HG02885 (cell line): ENCODE measurements around the gene NUDT5.
"Not testable (repeated sequence)": the region's sequence is repeated elsewhere in the genome, so short reads cannot be mapped to it uniquely, and the experiment has no call there.

ENCODE experiments used
- ATAC-seq: cut with Tn5 transposase; IDR thresholded peaks from one replicate; pipeline ENCODE4 v1.9.1; 2021; ENCODE audit warnings: mild to moderate bottlenecking; ENCODE audit not compliant: unreplicated experiment, poor library complexity

The NUDT5 gene

DNA sequence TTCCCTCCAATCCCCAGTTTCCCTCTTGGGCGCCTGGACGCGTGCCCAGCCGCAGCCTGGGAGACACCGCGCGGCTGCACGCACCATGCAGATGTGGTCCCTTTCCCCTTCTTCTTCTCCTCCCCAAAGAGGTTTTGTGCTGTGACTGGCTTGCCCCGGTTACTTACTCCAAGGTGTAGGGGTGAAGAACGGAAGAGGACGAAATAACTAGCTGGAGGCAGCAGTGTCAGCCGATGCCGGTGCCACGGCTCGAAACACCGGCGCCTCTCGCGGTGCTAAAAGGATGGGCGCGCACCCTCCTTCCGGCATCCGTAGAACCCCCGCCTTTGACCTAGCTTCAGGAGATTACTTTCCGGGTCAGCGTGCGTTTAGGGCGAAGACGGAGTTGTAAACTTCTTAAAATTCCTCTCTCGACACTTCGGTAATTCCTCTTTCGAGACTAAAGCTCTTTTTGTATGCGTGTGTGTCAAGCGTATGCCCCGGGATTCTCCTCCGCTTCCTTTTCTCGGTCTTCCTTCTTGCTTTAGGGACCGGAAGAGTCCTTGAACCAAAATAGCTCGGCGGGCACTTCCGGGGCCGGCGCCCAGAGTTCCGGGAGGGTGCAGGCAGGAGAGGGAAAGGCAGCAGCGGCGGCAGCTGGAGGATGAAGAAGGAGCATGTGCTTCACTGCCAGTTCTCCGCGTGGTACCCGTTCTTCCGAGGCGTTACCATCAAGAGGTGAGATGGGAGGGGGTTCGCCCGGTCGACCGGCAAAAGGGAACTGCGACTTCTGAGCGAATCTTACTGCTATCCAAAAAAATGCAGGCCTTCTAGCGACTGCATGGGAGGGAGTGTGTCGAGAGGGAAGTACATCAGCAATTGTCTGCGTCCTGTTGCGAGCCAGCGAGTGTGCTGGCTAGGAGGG is at the start of gene NUDT5, which contains the start of gene CDC123:
NUDT5 (minus strand) TSS at position 289 of the 904 bp plus-strand sequence. CDS start 9,600 bp downstream, outside the sequence.
CDC123 (plus strand) TSS at position 586 of the 904 bp plus-strand sequence; CDS start at position 644, 58 bp downstream.
- peak; percentile 92 for ATAC-seq

DNA sequence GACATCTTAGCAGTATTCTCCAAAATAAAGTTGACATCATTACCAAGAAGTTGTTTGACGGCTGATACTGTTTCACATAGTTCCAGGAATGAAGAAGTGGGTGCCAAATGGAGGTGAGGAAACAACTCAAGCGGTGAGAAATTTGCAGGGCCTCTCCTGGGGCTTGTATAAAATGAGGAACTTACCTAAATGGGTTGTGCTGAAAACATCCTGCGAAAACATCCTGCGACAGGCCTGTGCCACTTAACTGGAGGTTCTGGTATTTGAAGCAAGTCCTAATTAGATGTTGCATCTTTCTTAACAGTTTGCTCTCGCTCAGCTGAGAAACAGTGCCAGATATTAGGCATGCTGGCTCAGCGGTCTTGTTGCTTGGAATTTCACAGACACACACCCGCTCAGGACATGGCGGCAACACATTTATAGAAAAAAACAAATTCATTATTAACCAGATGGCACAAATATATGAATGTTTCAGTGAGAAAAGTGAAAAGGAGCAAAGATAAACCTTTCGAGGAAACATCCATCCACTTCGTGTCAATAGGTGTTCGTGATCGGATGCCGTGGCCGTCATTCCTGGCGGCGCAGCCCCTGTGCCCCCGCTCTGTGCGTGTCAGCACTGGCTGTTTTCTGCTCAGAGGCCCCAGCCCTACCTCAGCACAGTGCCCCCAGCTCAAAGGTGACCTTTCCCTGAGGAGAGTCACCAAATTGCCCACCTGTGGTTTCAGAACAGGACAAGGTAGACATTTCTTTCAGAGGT is 48.4 kb upstream of the NUDT5 start:
- no peak for ATAC-seq

DNA sequence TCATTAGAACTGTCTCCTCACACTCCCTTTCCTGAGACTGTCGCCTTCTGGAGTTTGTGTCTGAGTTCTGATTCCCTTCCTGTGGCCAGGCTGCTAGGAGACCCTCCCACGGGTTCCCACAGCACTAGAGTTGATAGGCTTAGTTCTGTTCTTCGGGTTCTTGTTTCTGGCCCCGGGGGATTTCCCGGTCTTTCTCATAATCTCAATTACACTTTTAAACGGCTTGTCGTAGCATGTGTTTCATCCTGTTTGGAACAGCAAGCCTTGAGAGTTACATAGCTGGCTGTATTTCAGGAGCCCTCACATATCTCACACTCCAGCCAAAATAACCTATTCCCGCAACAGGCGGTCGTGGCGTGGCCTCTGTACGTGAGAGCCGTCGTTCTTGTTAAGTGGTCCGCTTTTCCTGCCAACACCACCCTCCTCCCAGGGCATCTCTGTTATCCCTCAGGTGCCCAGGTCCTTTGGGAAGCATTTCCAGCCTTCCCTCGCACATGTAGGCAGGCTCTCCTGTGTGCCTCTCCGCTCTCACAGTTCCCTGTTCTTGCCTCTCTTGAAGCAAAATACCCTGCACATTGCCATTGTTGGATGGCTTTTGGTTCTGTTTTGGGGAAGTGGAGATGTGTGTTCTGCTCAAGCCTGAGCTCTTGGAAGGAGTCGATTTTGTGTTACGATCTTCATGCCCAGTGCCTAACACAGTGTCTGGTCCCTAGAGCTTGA is 46.3 kb upstream of the NUDT5 start:
- peak; percentile 51 for ATAC-seq

DNA sequence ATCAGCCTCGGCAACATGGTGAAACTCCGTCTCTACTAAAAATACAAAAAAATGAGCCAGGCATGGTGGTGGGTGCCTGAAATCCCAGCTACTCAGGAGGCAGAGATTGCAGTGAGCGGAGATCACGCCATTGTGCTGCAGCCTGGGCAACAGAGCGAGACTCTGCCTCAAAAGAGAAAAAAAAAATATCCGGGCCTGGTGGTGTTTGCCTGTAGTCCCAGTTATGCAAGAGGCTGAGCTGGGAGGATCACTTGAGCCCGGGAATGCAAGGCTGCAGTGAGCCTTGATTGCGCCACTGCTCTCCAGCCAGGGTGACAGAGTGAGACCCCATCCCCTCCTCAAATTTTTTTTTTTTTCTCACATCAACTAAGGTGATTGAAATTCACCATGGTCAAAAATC is 43.1 kb upstream of the NUDT5 start:
- ATAC-seq, result no peak

DNA sequence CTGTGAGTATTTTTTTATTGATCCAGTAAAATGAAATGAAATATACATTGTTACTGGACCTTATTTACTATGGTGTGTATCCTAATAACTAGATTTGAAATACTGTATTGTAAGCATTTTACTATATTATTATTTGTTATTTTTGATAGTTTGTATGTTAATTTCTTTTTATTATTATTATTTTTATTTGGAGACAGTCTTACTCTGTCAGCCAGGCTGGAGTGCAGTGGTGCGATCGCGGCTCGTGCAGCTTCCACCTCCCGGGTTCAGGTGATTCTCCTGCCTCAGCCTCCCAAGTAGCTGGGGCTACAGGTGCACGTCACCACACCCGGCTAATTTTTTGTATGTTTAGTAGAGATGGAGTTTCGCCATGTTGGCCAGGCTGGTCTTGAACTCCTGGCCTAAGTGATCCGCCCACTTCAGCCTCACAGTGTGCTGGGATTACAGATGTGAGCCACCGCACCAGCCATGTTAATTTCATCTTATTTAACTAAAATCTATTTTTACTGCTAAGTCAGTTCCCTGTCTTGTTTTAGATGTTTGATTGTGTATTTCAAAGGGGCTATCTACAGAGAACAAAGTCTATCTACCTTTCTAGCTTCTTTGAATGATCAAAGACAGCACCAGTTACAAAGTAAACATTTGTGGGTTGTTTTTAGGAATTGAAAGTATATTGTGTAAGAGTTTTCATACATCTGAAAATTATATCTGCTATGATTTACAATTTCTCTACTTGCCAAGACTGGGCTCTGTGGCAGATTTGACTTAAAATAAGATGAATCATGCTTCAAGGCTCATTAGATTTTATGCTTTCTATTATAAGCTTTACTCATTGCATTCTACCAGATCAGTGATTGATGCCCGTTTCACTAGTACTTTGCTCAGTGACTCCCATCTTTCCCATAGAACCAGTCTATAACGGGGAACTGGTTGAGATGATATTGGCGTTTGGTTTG is 41.9 kb upstream of the NUDT5 start:
- no peak for ATAC-seq

DNA sequence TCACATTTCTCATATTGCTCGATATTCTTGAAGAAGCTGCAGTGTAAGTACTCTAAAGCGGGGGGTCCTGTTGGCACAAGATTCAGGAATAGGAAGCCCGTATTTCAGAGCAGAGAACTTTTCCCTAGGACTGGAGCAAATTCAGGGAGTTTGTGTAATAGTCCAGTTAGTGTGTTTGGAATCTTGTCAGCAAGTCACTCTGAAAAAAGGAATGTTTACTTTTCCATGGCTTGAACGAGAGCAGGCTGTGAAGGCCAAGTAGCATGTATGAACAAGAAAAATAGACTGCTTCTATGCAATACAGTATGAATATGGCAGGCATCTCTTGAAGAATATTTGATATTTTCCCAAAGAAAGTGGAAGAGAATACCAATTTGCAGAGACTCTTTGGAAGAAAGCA is 40.1 kb upstream of the NUDT5 start:
- ATAC-seq, result no peak

DNA sequence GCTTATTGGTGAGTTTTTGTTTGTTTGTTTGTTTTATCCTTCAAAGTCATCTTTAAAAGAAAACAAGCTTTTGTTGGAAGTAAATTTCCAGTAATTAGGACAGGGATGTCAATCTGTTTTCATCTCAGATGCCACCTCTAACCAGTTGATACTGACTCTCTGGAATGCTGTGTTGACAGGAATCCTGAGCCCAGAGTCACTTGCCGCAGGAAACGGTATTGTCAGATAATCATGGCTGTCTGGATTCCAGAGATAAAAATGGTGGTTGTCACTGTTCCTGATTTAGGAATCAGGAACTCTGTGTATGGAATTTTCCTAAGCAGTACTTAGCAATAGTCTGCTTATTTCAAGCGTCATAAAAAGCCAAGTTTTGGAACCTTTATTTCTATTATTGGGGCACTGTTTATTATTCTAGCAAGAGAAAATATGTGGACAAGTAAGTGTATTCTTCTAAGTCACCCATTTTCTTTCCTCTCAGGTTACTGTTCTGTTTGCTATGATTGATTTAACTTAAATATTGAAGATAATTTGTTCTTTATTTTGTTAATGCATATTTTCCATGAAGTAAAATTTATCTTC is 39.5 kb upstream of the NUDT5 start:
- no peak for ATAC-seq

DNA sequence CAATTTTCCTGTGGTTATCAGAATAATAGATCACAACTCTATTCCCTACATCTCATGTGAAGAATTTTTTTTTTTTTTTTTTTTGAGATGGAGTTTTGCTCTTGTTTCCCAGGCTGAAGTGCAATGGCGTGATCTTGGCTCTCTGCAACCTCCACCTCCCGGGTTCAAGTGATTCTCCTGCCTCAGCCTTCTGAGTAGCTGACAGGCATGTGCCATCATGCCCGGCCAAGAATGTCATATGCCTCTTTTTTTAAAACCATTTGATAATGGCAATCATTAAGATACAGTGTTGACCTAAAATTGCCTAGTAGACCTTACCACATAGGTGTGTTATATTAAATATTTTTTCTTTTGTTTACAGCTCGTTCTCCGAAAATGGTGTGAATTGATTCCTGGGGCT is 39.0 kb upstream of the NUDT5 start:
- not testable (repeated sequence) for ATAC-seq

DNA sequence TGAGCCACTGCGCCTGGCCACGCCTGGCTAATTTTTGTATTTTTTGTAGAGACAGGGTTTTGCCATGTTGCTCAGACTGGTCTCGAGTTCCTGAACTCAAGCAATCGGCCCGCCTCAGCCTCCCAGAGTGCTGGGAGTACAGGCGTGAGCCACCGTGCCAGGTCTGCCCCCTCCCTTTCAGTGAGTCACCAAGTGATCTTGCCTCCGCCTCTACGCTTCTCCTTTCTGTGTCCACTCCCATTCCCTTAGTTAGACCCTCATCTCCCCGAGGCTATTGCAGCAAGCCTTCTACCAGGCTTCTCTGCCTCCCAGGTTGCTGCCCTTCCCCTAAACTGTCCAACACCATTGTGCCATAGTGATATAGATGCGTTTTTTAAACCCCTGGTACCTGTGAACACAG is 33.2 kb upstream of the NUDT5 start:
- no peak for ATAC-seq

DNA sequence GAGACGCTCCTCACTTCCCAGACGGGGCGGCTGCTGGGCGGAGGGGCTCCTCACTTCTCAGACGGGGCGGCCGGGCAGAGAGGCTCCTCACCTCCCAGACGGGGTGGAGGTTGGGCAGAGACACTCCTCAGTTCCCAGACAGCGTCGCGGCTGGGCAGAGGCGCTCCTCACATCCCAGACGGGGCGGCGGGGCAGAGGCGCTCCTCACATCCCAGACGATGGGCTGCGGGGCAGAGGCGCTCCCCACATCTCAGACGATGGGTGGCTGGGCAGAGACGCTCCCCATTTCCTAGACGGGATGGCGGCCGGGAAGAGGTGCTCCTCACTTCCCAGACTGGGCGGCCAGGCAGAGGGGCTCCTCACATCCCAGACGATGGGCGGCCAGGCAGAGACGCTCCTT is 30.7 kb upstream of the NUDT5 start:
- not testable (repeated sequence) for ATAC-seq

DNA sequence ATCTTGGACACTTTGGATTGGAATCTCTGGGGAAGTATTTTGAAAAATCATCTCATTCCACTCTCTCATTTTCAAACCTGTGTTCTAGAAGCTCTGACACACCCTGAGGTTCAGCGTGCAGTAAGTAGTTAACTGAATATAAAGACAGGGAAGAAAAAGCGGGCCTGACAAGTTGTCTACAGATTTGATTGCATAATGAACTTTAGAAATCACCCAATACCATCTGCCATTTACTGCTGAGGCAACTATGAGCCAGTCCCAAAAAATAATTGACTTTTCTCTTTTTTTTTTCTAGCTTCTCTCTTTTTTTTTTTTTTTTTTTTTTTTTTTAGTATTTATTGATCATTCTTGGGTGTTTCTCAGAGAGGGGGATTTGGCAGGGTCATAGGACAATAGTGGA is 29.8 kb upstream of the NUDT5 start:
- no peak for ATAC-seq

DNA sequence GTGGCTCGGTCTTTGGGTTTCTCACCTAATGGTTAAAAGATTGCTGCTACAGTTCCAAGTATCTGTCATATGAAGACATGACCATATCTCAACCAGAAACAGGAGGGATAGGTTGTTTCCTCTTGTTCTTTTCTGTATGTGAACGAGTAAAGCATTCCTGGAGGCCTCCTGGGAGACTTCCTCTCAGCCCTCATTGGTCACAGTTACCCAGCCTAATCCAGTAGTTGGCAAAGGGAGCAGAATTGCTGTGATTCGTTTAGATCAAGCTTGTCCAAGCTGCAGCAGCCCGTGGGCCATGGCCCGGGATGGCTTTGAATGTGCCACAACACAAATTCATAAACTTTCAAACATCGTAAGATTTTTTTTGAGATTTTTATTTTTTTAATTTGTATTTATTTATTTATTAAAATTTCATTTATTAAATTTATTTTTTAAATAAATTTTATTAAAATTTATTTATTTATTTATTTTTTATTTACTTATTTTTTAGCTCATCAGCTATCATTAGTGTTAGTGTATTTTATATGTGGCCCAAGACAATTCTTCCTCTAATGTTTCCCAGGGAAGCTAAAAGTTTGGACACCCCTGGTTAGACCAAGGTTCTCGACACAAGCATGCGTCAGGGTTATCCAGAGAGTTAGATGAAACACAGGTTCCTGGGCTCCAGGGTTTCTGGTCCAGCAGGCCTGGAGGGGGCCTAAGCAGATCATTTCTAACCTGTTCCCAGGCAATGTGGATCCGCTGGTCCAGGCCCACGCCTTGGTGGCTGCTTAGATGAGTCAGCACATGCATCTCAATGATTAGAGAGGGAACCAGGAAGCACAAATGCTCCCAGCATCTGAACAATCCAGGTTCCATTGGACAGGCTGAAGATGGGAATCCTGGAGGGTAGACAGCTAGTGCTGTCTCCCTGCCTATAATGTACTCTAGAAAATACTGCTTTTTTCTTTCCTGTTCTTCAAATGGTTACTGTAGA is 25.9 kb upstream of the NUDT5 start:
- ATAC-seq, result no peak

DNA sequence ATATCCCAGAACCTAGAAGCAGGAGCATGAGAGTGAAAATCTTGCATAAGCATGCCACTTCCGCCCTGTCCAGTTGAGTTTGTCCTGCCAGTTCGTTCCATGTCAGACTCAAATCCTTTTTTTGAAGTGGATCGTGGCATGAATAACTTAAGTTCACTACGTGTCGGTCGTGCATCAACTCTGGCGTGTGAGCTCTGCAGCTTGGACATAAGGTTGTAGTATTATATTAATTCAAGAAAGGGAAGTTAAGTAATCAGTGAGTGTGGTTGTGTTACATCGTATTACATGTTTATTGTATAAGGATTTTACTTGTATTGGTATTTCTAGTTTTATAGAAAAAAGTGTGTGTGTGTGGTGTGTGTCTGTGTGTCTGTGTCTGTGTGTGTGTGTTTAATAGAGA is 23.3 kb upstream of the NUDT5 start:
- ATAC-seq, result no peak

DNA sequence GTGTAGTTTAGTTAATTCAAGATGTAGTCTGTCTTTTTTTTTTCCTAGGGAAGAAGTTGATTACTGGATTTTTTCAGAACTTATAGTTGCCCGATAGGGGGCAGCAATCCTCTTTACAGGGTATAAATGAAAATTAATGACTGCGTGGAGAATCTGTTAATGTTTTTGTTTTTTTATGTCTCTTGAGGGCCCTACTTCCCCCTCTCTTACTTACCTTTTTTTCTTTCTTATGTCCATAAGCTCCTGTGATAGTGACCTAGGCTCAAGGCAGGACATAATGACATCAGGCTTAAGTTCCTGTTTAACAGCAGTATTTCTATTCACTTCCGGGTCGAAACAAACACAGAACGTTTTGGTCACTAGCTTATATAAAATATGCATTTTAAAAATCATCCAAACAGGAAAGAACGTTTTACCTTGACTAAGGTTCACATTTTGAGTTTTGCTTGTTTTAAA is 19.1 kb upstream of the NUDT5 start:
- ATAC-seq, result no peak

DNA sequence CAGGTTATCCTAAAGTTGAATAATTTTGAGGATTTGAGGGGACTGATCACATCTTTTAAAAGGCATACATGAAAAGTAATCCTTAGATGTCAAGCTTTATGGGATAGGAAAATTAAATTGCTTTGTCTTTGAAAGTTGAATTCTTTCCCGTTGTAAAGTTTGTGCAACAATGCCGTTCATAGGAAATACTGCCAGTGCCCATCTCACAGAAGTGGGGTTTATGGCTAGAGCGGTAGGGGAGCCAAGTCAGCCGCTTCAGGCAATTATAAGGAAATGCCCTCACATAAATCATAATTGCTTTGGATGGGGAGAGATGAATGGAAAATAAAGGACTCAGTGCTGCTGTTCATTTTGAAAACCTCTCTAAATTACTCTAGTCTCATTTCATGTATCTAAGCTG is 18.4 kb upstream of the NUDT5 start:
- ATAC-seq, result no peak

DNA sequence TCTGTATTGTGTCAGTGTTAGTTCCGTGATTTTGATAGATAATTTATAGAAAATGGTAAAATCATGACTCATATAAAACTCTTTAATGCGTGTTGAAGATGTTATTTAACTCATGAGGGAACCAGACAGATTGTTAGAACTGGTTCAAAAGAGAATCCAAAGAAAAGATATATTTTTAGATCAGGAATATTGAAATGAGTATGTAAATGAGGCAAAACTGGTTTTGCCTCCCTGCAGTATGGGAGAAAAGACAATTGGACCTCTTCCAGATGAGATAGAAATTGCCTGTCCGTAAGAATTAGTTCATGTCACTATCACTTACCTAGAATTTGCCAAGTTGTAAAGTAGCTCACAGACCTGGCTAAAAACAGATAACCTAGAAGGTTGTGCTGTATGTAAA is 17.9 kb upstream of the NUDT5 start:
- no peak for ATAC-seq

DNA sequence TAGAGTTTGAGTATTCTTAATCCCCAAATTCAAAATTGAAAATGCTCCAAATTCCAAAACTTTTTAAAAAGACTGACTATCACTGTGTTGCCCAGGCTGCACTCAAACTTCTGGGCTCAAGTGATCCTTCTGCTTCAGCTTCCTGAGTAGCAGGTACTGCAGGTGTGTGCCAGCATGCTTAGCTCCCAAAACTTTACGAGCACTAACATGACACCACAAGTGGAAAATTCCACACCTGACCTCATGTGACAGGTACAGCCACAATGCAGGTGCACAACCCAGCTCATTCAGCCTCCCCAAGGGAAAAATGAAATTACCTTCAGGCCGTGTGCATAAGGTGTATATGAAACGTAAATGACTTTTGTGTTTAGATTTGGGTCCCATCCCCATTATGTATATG is 16.8 kb upstream of the NUDT5 start:
- ATAC-seq, result no peak

DNA sequence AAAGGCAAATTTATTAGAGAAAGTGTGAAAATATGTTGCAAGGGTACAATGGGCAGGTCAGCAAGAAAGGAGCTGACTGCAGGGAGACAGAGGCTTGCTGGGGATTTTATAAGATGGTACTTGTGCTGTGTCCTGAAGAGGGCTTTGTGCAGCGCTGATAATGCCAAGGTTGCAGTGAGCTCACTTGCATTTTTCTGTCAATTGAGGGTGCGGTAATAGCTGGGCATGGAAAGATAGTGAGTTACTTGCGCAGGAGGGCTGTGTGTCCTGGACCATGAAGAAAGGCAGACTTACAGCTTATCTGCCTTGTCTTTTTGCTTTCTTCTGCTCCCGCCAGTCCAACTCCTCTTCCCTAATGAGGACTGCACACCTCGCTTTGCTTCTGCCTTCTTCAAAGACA is 12.8 kb upstream of the NUDT5 start:
- ATAC-seq, result no peak
